ENCODE measurements around the gene CDKAL1.

GRCh38 chr6:20629509-20629908 is 95.3 kb downstream of the CDKAL1 start:
- TF ChIP-seq SP1 (CRISPR knock-in tag; conservative IDR thresholded peaks at IDR 0.05) (no peak), CTCF (IDR thresholded peaks at IDR 0.05) (no peak)
